T47D (cell line): ENCODE results near the gene SLC2A4.

Experiments
- DNase-seq, 2 experiments: peaks; one replicate each; pipeline versions ENCODE4 v3.0.0 to v3.0.0-alpha.2; 2011 to 2012; ENCODE audit warnings: low read depth in 1 of 2, low spot score in 1 of 2
- JUND ChIP-seq: IDR thresholded peaks from 2 replicates; pipeline ENCODE4 v1.6.1; 2012; ENCODE audit warnings: low read depth
- in situ Hi-C: cut with HindIII; loops from 2 replicates; pipeline ENCODE4 v1.10.0; 2016; ENCODE audit warnings: low sequenced_read_pairs, low pct_unique_long_range_greater_than_20kb

SLC2A4 gene

GRCh38 chr17:7307686-7308624 lies 26.4 kb downstream of the SLC2A4 start:
- in situ Hi-C loops: no loop called here
- no peak for TF ChIP-seq JUND
- peak in 1 of 2 experiments; percentile 40 for DNase-seq

- TF ChIP-seq JUND: no peak
- DNase-seq: peak; percentile 72 to 89
- in situ Hi-C loops: no loop called here
These were observed 27.3 kb downstream of the SLC2A4 start for GRCh38 chr17:7308625-7309433.

- no peak for TF ChIP-seq JUND
- in situ Hi-C loops: no loop called here
These were observed 28.1 kb downstream of the SLC2A4 start for GRCh38 chr17:7309628-7310027.

GRCh38 chr17:7311110-7311705 lies 29.7 kb downstream of the SLC2A4 start:
- no peak for TF ChIP-seq JUND

More at GRCh38 chr17:7309628-7310027, 28.1 kb downstream of the SLC2A4 start:
- DNase-seq: no peak

GRCh38 chr17:7312432-7313087 lies 31.0 kb downstream of the SLC2A4 start:
- no peak for TF ChIP-seq JUND
- DNase-seq: no peak
- in situ Hi-C loops: no loop called here

More at GRCh38 chr17:7311110-7311705, 29.7 kb downstream of the SLC2A4 start:
- no peak for DNase-seq
- in situ Hi-C loops: no loop called here

- TF ChIP-seq JUND: no peak
- no peak for DNase-seq
- in situ Hi-C loops: no loop called here
These were observed 31.8 kb downstream of the SLC2A4 start for GRCh38 chr17:7313088-7313889.

GRCh38 chr17:7313890-7314718 lies 32.6 kb downstream of the SLC2A4 start:
- TF ChIP-seq JUND: no peak
- in situ Hi-C loops: no loop called here
- no peak for DNase-seq

- in situ Hi-C loops: no loop called here
- no peak for TF ChIP-seq JUND
- DNase-seq: peak; percentile 85 to 88
These were observed 33.4 kb downstream of the SLC2A4 start, which contains the start of gene GPS2 for GRCh38 chr17:7314719-7315569. Gene GPS2 (minus strand): TSS chr17:7315360. CDS start chr17:7315052, 308 bp downstream.

- no peak for TF ChIP-seq JUND
- in situ Hi-C loops: no loop called here
- no peak for DNase-seq
These were observed 34.2 kb downstream of the SLC2A4 start for GRCh38 chr17:7315570-7316235.
